WI38 (cell line): ENCODE results near the gene PNPLA8.
"Not testable (repeated sequence)": the region's sequence is repeated elsewhere in the genome, so short reads cannot be mapped to it uniquely, and the experiment has no call there.

ENCODE experiments used
- H3K4me3 ChIP-seq: 2 replicates; pipeline ENCODE4 v1.5.1; 2011; ENCODE audit warnings: low read depth, mild to moderate bottlenecking, control low read depth, low read length
- CTCF ChIP-seq: IDR thresholded peaks from 2 replicates; pipeline ENCODE4 v1.5.1; 2012; ENCODE audit warnings: low read depth, mild to moderate bottlenecking, control low read depth, low read length

PNPLA8 gene

GRCh38 chr7:108525327-108525984, 479 bp downstream of the PNPLA8 start:
- H3K4me3 ChIP-seq = peak overlapping the region; percentile 73
- no peak for TF ChIP-seq CTCF

- TF ChIP-seq CTCF = no peak
- H3K4me3 ChIP-seq = no peak overlapping the region
Observed at GRCh38 chr7:108522780-108523179, 3.2 kb downstream of the PNPLA8 start.

GRCh38 chr7:108517951-108518350, 8.0 kb downstream of the PNPLA8 start:
- no peak for TF ChIP-seq CTCF
- H3K4me3 ChIP-seq = no peak overlapping the region

GRCh38 chr7:108515630-108516029, 10.3 kb downstream of the PNPLA8 start:
- TF ChIP-seq CTCF = no peak
- no peak overlapping the region for H3K4me3 ChIP-seq

GRCh38 chr7:108515013-108515412, 10.9 kb downstream of the PNPLA8 start:
- no peak for TF ChIP-seq CTCF
- no peak overlapping the region for H3K4me3 ChIP-seq

GRCh38 chr7:108511939-108512338, 14.0 kb downstream of the PNPLA8 start:
- H3K4me3 ChIP-seq = no peak overlapping the region
- no peak for TF ChIP-seq CTCF

GRCh38 chr7:108504576-108504975, 21.4 kb downstream of the PNPLA8 start:
- not testable (repeated sequence) for H3K4me3 ChIP-seq
